Cardiac muscle cell (in vitro differentiated cells and primary cell): Measurements from ENCODE around the gene GDPD5. TPM values are rescaled to one million over a fixed set of nuclear protein-coding genes. Genes with fewer than 3 reads are reported as not detected.

ENCODE experiments used
- DNase-seq, 2 donors: peaks; one replicate each; pipeline versions ENCODE4 v3.0.0 to v3.0.0-alpha.2; 2010 to 2017; ENCODE audit warnings: low read depth in 1 of 2, low spot score in 1 of 2
- H3K27ac ChIP-seq: fragments of 200-600 bp; sonication (generic); 2 replicates; pipeline ENCODE4 v1.5.1; 2016
- H3K27me3 ChIP-seq: fragments of 200-600 bp; sonication (generic); 2 replicates; pipeline ENCODE4 v1.6.0; 2016; ENCODE audit warnings: control low read depth
- H3K36me3 ChIP-seq: fragments of 200-600 bp; sonication (generic); 2 replicates; pipeline ENCODE4 v1.5.1; 2016; ENCODE audit warnings: control low read depth
- H3K4me1 ChIP-seq: fragments of 200-600 bp; sonication (generic); 2 replicates; pipeline ENCODE4 v1.8.1; 2017; ENCODE audit warnings: low read depth, mild to moderate bottlenecking, mixed run types
- H3K4me3 ChIP-seq: fragments of 200-600 bp; sonication (generic); 2 replicates; pipeline ENCODE4 v1.5.1; 2016; ENCODE audit warnings: mild to moderate bottlenecking
- H3K9me3 ChIP-seq: fragments of 200-600 bp; sonication (generic); 2 replicates; pipeline ENCODE4 v1.5.1; 2017; ENCODE audit warnings: low read depth, mild to moderate bottlenecking, control low read depth
- CTCF ChIP-seq: IDR thresholded peaks from 2 replicates; pipeline ENCODE4 v1.5.1; 2012; ENCODE audit warnings: low read depth, mild to moderate bottlenecking, low read length
- polyA plus RNA-seq: library from polyadenylated mRNA; unstranded; fragments of >200 nt; fragmentation: Nextera tagmentation; extraction: Ambion mirVana; gene quantifications from 2 replicates; pipeline ENCODE4 v1.2.1, GENCODE V29; 2016
- total RNA-seq: library from RNA; depleted of rRNA; stranded (reverse); fragments of >200 nt; gene quantifications from 2 replicates; pipeline ENCODE4 v1.2.3, GENCODE V29; 2016

Gene GDPD5
- total and polyA plus RNA-seq, 2 experiments from 2014 or later, result 6.6 to 19.4 TPM

- Histone ChIP-seq H3K36me3 (no peaks in the 10 kb centered on the region), H3K9me3 (no peaks in the 10 kb centered on the region), H3K4me1 (peaks cover 10% of the 10 kb centered on the region), H3K27me3 (peaks cover 28% of the 10 kb centered on the region), H3K4me3 (peak overlapping the region; percentile 68), H3K27ac (no peak overlapping the region)
- DNase-seq, result peak; percentile 7 to 21
- TF ChIP-seq CTCF, result no peak
Observed at GRCh38 chr11:75524665-75525432, 892 bp downstream of the GDPD5 start.

GRCh38 chr11:75523811-75524664 is 1.7 kb downstream of the GDPD5 start:
- Histone ChIP-seq H3K27ac (no peak overlapping the region), H3K9me3 (no peaks in the 10 kb centered on the region), H3K36me3 (no peaks in the 10 kb centered on the region), H3K4me3 (no peak overlapping the region), H3K4me1 (peaks cover 2% of the 10 kb centered on the region), H3K27me3 (peaks cover 28% of the 10 kb centered on the region)
- no peak for TF ChIP-seq CTCF
- no peak for DNase-seq

- H3K4me3 ChIP-seq, result no peak overlapping the region
- no peak for TF ChIP-seq CTCF
- peaks cover 28% of the 10 kb centered on the region for H3K27me3 ChIP-seq
- H3K4me1 ChIP-seq, result no peaks in the 10 kb centered on the region
- no peaks in the 10 kb centered on the region for H3K9me3 ChIP-seq
- no peaks in the 10 kb centered on the region for H3K36me3 ChIP-seq
- DNase-seq, result no peak
- no peak overlapping the region for H3K27ac ChIP-seq
Observed at GRCh38 chr11:75523189-75523588, 2.6 kb downstream of the GDPD5 start.

GRCh38 chr11:75522286-75523044 is 3.3 kb downstream of the GDPD5 start:
- Histone ChIP-seq H3K4me1 (no peaks in the 10 kb centered on the region), H3K27me3 (peaks cover 28% of the 10 kb centered on the region), H3K36me3 (no peaks in the 10 kb centered on the region), H3K27ac (no peak overlapping the region), H3K4me3 (no peak overlapping the region), H3K9me3 (no peaks in the 10 kb centered on the region)
- no peak for TF ChIP-seq CTCF
- DNase-seq, result no peak

- Histone ChIP-seq H3K4me1 (no peaks in the 10 kb centered on the region), H3K27ac (no peak overlapping the region), H3K36me3 (no peaks in the 10 kb centered on the region), H3K9me3 (no peaks in the 10 kb centered on the region), H3K27me3 (peaks cover 28% of the 10 kb centered on the region), H3K4me3 (no peak overlapping the region)
- no peak for DNase-seq
- TF ChIP-seq CTCF, result no peak
Observed at GRCh38 chr11:75520688-75521087, 5.1 kb downstream of the GDPD5 start.
